ENCODE data around the gene FIS1. TPM values are rescaled to one million over a fixed set of nuclear protein-coding genes. Genes with fewer than 3 reads are reported as not detected.

FIS1 gene
- total and polyA plus RNA-seq, 10 of the 15 experiments (the other 5 are each of a cell fraction or from before 2014, with no cell fraction given) = 83.4 to 149 (median 108) TPM

DNA sequence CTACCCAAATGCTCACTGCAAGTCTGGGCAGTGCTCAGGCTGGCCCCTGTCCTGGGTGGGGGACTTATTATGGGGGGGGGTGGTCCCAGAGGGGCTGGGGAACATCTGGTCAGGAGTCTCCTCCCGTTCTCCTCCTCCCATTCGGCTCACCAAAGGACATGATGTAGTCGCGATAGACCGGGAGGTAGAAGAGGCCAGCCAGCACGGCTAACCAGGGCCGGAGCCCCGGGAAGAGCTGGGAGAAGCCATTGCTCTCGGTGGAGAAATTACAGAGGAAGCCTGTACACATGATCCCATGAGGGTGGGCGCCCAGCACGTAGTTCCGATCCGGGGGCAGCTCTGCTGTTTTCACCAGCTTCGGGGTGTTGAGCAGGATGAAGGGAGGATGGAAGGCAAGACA lies 46.4 kb downstream of the FIS1 start:
- POLR2A ChIA-PET = no interaction called here
- SMC1A ChIA-PET (ENCODE audit: uncharacterized antibody, unreplicated experiment) = no interaction called here
- Histone ChIP-seq H3K27me3 (replicated peaks in 1 of 2; ENCODE audit: control insufficient read depth in 2 of 2, insufficient read depth in 2 of 2, low read length in 1 of 2) (peaks cover 0 to 9% of the 10 kb centered on the region in 2 experiments; a peak in 2 of 4 replicates), H3K79me2 (ENCODE audit: control insufficient read depth, insufficient read depth, low read length) (no peaks in the 10 kb centered on the region), H3K27ac (ENCODE audit: control insufficient read depth, insufficient read depth) (no peak overlapping the region), H3K9ac (ENCODE audit: control insufficient read depth, insufficient read depth, low read length) (no peak overlapping the region), H3K4me1 (ENCODE audit: control insufficient read depth, insufficient read depth, low read length) (no peaks in the 10 kb centered on the region; the same call in 1 of the 2 replicates), H3K36me3 (ENCODE audit: control insufficient read depth in 2 of 2, insufficient read depth in 2 of 2, low read length in 1 of 2) (no peaks in the 10 kb centered on the region), H4K20me1 (ENCODE audit: control insufficient read depth, insufficient read depth) (no peaks in the 10 kb centered on the region), H3K4me3 (no peak overlapping the region), H2AFZ (ENCODE audit: control insufficient read depth, low read depth, low read length) (no peak overlapping the region), H3K4me2 (ENCODE audit: control insufficient read depth, insufficient read depth) (no peak overlapping the region), H3K9me3 (replicated peaks; ENCODE audit: control insufficient read depth, insufficient read depth, low read length) (no peaks in the 10 kb centered on the region)
- no peak for TF ChIP-seq MEF2B (IDR thresholded peaks at IDR 0.05; ENCODE audit: partially characterized antibody, poor library complexity, severe bottlenecking)
- no peak for TF ChIP-seq WRNIP1 (IDR thresholded peaks at IDR 0.05; ENCODE audit: borderline replicate concordance, low read depth, low read length)
- intact Hi-C loops (cut with micrococcal nuclease; ENCODE audit: unreplicated experiment) = no loop called here
- RAD21 ChIA-PET (ENCODE audit: unreplicated experiment) = no interaction called here
- WGBS (ENCODE audit: insufficient coverage, insufficient replicate concordance, low lambda C conversion rate, missing lambda C conversion rate) = 51% methylated on average over 10 of the region's 14 CpGs
- no peak for FAIRE-seq
- CTCF ChIA-PET = no interaction called here
- in situ Hi-C loops (cut with MboI) = no loop called here
- no peak for DNase-seq (ENCODE audit: low read depth, low spot score)
- BruUV-seq (replicated peaks) = no TSS peak
- ATAC-seq = no peak

- Histone ChIP-seq H3K4me1 (ENCODE audit: control insufficient read depth, insufficient read depth, low read length) (no peaks in the 10 kb centered on the region), H3K27ac (ENCODE audit: control insufficient read depth, insufficient read depth) (no peak overlapping the region), H4K20me1 (ENCODE audit: control insufficient read depth, insufficient read depth) (no peaks in the 10 kb centered on the region), H3K4me3 (no peak overlapping the region), H3K79me2 (ENCODE audit: control insufficient read depth, insufficient read depth, low read length) (no peaks in the 10 kb centered on the region), H3K4me2 (ENCODE audit: control insufficient read depth, insufficient read depth) (no peak overlapping the region), H3K27me3 (replicated peaks in 1 of 2; ENCODE audit: control insufficient read depth in 2 of 2, insufficient read depth in 2 of 2, low read length in 1 of 2) (peaks cover 0 to 9% of the 10 kb centered on the region in 2 experiments; a peak in 2 of 4 replicates), H2AFZ (ENCODE audit: control insufficient read depth, low read depth, low read length) (no peak overlapping the region), H3K9me3 (replicated peaks; ENCODE audit: control insufficient read depth, insufficient read depth, low read length) (no peaks in the 10 kb centered on the region), H3K36me3 (ENCODE audit: control insufficient read depth in 2 of 2, insufficient read depth in 2 of 2, low read length in 1 of 2) (no peaks in the 10 kb centered on the region), H3K9ac (ENCODE audit: control insufficient read depth, insufficient read depth, low read length) (no peak overlapping the region)
- no TSS peak for BruUV-seq (replicated peaks)
- 72% methylated on average over 21 of the region's 21 CpGs for WGBS (ENCODE audit: insufficient coverage, insufficient replicate concordance, low lambda C conversion rate, missing lambda C conversion rate)
- RAD21 ChIA-PET (ENCODE audit: unreplicated experiment) = no interaction called here
- ATAC-seq (no peak), DNase-seq (ENCODE audit: low read depth, low spot score) (no peak), FAIRE-seq (no peak)
- in situ Hi-C loops (cut with MboI) = no loop called here
- CTCF ChIA-PET = no interaction called here
- POLR2A ChIA-PET = no interaction called here
- intact Hi-C loops (cut with micrococcal nuclease; ENCODE audit: unreplicated experiment) = no loop called here
- SMC1A ChIA-PET (ENCODE audit: uncharacterized antibody, unreplicated experiment) = no interaction called here
- TF ChIP-seq NFYA (IDR thresholded peaks at IDR 0.05; ENCODE audit: borderline replicate concordance, low read depth, low read length) (no peak), NFXL1 (IDR thresholded peaks at IDR 0.05; ENCODE audit: borderline replicate concordance) (no peak), ZNF622 (IDR thresholded peaks at IDR 0.05) (no peak), PAX8 (IDR thresholded peaks at IDR 0.05) (no peak), YY1 (IDR thresholded peaks at IDR 0.05; ENCODE audit: low read depth, low read length) (no peak), HSF1 (IDR thresholded peaks at IDR 0.05; ENCODE audit: low read depth, low read length) (no peak), EP300 (IDR thresholded peaks at IDR 0.05; ENCODE audit: borderline replicate concordance in 1 of 2, control insufficient read depth in 1 of 2, low read depth in 2 of 2, low read length in 2 of 2) (no peak), ZSCAN29 (IDR thresholded peaks at IDR 0.05) (no peak), POLR2AphosphoS5 (IDR thresholded peaks at IDR 0.05; ENCODE audit: low read length) (no peak), BMI1 (IDR thresholded peaks at IDR 0.05; ENCODE audit: borderline replicate concordance) (no peak), BRCA1 (IDR thresholded peaks at IDR 0.05; ENCODE audit: low read depth, low read length) (no peak), NR2C1 (IDR thresholded peaks at IDR 0.05) (no peak), SMAD5 (IDR thresholded peaks at IDR 0.05; ENCODE audit: low read depth) (no peak), CREM (IDR thresholded peaks at IDR 0.05; ENCODE audit: low read depth) (no peak), ZNF24 (IDR thresholded peaks at IDR 0.05) (no peak)
- TF ChIP-seq, protein P1, sequence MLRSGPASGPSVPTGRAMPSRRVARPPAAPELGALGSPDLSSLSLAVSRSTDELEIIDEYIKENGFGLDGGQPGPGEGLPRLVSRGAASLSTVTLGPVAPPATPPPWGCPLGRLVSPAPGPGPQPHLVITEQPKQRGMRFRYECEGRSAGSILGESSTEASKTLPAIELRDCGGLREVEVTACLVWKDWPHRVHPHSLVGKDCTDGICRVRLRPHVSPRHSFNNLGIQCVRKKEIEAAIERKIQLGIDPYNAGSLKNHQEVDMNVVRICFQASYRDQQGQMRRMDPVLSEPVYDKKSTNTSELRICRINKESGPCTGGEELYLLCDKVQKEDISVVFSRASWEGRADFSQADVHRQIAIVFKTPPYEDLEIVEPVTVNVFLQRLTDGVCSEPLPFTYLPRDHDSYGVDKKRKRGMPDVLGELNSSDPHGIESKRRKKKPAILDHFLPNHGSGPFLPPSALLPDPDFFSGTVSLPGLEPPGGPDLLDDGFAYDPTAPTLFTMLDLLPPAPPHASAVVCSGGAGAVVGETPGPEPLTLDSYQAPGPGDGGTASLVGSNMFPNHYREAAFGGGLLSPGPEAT (IDR thresholded peaks at IDR 0.05; ENCODE audit: low read depth) = no peak
Measured at GRCh38 chr7:101197991-101198390, 46.9 kb downstream of the FIS1 start.
